WTC11 (cell line): ENCODE data around the gene DLGAP5.

Source experiments
- CREB1 ChIP-seq: sonication (generic); formaldehyde crosslinking; IDR thresholded peaks from 2 replicates; pipeline ENCODE4 v1.8.0; 2023; ENCODE audit warnings: mild to moderate bottlenecking, missing genetic modification reagents
- KAT7 ChIP-seq: sonication (generic); formaldehyde crosslinking; IDR thresholded peaks from 2 replicates; pipeline ENCODE4 v1.8.1; 2023; ENCODE audit warnings: missing genetic modification reagents, mild to moderate bottlenecking, borderline replicate concordance
- NFYB ChIP-seq: sonication (generic); formaldehyde crosslinking; conservative IDR thresholded peaks from 2 replicates; pipeline ENCODE4 v1.8.0; 2022; ENCODE audit warnings: low read depth, missing genetic modification reagents
- NR2C2 ChIP-seq: sonication (generic); formaldehyde crosslinking; IDR thresholded peaks from 2 replicates; pipeline ENCODE4 v1.8.0; 2022; ENCODE audit warnings: mild to moderate bottlenecking, missing genetic modification reagents
- NR3C1 ChIP-seq: sonication (generic); formaldehyde crosslinking; conservative IDR thresholded peaks from 2 replicates; pipeline ENCODE4 v1.8.1; 2023; ENCODE audit warnings: low read depth, mild to moderate bottlenecking, missing genetic modification reagents
- SP1 ChIP-seq: sonication (generic); formaldehyde crosslinking; conservative IDR thresholded peaks from 2 replicates; pipeline ENCODE4 v1.8.1; 2022; ENCODE audit warnings: missing genetic modification reagents
- TCF7 ChIP-seq: sonication (generic); formaldehyde crosslinking; IDR thresholded peaks from 2 replicates; pipeline ENCODE4 v1.8.0; 2022; ENCODE audit warnings: mild to moderate bottlenecking, low read depth, missing genetic modification reagents, moderate library complexity
- TEAD1 ChIP-seq: sonication (generic); formaldehyde crosslinking; IDR thresholded peaks from 2 replicates; pipeline ENCODE4 v1.8.0; 2022; ENCODE audit warnings: mild to moderate bottlenecking, missing genetic modification reagents
- TF ChIP-seq, protein P1 (sequence below): sonication (generic); formaldehyde crosslinking; IDR thresholded peaks from 2 replicates; pipeline ENCODE4 v1.8.0; 2022; ENCODE audit warnings: missing genetic modification reagents
- TF ChIP-seq, protein P2 (sequence below): fragments of 200-600 bp; IDR thresholded peaks from 2 replicates; pipeline ENCODE4 v1.8.0; 2022; ENCODE audit warnings: antibody characterized with exemption
- TF ChIP-seq, protein P3 (sequence below): sonication (generic); formaldehyde crosslinking; IDR thresholded peaks from 2 replicates; pipeline ENCODE4 v1.8.0; 2022; ENCODE audit warnings: mild to moderate bottlenecking, missing genetic modification reagents
- TF ChIP-seq, protein P4 (sequence below): sonication (generic); formaldehyde crosslinking; conservative IDR thresholded peaks from 2 replicates; pipeline ENCODE4 v1.8.1; 2022; ENCODE audit warnings: mild to moderate bottlenecking, missing genetic modification reagents
- TF ChIP-seq, protein P5 (sequence below): sonication (generic); formaldehyde crosslinking; IDR thresholded peaks from 2 replicates; pipeline ENCODE4 v1.8.1; 2023; ENCODE audit warnings: mild to moderate bottlenecking, missing genetic modification reagents
- TF ChIP-seq, protein P6 (sequence below): sonication (generic); formaldehyde crosslinking; IDR thresholded peaks from 2 replicates; pipeline ENCODE4 v1.8.0; 2022; ENCODE audit warnings: mild to moderate bottlenecking, missing genetic modification reagents

DNA sequence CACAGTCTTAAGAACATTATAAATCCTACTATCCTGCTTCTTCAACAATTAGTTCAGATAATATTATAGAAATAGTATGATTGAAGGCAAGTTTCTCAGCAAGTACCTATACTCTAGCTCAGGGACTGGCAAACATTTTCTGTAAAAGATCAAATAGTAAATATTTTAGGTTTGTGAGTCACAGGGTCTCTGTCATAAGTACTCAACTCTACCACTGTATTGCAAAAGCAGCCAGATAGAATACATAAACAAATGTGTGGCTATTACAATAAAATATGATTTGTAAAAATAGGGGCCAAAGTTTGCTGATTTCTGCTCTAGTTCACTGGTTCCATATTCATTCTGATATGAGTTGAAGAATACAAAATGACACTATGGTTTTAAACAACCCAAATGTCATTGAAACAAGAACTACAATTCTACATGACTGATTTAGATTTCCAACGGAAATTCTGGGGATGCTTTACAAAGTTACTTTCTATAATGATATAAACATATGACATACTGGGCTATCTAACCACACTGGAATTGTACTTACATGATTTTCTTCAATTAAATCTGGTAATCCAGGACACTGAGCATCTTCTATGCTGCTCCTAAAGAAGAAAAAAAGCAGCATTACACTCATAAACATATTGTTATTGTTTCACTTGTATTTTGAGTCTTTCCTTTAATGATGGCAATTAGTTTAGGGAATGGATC is 39.2 kb downstream of the DLGAP5 start:
- TF ChIP-seq, protein P1, sequence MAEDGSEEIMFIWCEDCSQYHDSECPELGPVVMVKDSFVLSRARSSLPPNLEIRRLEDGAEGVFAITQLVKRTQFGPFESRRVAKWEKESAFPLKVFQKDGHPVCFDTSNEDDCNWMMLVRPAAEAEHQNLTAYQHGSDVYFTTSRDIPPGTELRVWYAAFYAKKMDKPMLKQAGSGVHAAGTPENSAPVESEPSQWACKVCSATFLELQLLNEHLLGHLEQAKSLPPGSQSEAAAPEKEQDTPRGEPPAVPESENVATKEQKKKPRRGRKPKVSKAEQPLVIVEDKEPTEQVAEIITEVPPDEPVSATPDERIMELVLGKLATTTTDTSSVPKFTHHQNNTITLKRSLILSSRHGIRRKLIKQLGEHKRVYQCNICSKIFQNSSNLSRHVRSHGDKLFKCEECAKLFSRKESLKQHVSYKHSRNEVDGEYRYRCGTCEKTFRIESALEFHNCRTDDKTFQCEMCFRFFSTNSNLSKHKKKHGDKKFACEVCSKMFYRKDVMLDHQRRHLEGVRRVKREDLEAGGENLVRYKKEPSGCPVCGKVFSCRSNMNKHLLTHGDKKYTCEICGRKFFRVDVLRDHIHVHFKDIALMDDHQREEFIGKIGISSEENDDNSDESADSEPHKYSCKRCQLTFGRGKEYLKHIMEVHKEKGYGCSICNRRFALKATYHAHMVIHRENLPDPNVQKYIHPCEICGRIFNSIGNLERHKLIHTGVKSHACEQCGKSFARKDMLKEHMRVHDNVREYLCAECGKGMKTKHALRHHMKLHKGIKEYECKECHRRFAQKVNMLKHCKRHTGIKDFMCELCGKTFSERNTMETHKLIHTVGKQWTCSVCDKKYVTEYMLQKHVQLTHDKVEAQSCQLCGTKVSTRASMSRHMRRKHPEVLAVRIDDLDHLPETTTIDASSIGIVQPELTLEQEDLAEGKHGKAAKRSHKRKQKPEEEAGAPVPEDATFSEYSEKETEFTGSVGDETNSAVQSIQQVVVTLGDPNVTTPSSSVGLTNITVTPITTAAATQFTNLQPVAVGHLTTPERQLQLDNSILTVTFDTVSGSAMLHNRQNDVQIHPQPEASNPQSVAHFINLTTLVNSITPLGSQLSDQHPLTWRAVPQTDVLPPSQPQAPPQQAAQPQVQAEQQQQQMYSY (CRISPR knock-in tag) = no peak
- TF ChIP-seq, protein P2, sequence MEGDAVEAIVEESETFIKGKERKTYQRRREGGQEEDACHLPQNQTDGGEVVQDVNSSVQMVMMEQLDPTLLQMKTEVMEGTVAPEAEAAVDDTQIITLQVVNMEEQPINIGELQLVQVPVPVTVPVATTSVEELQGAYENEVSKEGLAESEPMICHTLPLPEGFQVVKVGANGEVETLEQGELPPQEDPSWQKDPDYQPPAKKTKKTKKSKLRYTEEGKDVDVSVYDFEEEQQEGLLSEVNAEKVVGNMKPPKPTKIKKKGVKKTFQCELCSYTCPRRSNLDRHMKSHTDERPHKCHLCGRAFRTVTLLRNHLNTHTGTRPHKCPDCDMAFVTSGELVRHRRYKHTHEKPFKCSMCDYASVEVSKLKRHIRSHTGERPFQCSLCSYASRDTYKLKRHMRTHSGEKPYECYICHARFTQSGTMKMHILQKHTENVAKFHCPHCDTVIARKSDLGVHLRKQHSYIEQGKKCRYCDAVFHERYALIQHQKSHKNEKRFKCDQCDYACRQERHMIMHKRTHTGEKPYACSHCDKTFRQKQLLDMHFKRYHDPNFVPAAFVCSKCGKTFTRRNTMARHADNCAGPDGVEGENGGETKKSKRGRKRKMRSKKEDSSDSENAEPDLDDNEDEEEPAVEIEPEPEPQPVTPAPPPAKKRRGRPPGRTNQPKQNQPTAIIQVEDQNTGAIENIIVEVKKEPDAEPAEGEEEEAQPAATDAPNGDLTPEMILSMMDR = no peak
- TF ChIP-seq NR2C2 (CRISPR knock-in tag) (no peak), CREB1 (CRISPR knock-in tag) (no peak), TEAD1 (CRISPR knock-in tag) (no peak), KAT7 (CRISPR knock-in tag) (no peak), NR3C1 (CRISPR knock-in tag) (no peak), SP1 (CRISPR knock-in tag) (no peak), TCF7 (CRISPR knock-in tag) (no peak), NFYB (CRISPR knock-in tag) (no peak)
- TF ChIP-seq, protein P3, sequence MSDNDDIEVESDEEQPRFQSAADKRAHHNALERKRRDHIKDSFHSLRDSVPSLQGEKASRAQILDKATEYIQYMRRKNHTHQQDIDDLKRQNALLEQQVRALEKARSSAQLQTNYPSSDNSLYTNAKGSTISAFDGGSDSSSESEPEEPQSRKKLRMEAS (CRISPR knock-in tag) = no peak
- TF ChIP-seq, protein P4, sequence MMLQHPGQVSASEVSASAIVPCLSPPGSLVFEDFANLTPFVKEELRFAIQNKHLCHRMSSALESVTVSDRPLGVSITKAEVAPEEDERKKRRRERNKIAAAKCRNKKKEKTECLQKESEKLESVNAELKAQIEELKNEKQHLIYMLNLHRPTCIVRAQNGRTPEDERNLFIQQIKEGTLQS = no peak
- TF ChIP-seq, protein P5, sequence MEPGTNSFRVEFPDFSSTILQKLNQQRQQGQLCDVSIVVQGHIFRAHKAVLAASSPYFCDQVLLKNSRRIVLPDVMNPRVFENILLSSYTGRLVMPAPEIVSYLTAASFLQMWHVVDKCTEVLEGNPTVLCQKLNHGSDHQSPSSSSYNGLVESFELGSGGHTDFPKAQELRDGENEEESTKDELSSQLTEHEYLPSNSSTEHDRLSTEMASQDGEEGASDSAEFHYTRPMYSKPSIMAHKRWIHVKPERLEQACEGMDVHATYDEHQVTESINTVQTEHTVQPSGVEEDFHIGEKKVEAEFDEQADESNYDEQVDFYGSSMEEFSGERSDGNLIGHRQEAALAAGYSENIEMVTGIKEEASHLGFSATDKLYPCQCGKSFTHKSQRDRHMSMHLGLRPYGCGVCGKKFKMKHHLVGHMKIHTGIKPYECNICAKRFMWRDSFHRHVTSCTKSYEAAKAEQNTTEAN = no peak
- TF ChIP-seq, protein P6, sequence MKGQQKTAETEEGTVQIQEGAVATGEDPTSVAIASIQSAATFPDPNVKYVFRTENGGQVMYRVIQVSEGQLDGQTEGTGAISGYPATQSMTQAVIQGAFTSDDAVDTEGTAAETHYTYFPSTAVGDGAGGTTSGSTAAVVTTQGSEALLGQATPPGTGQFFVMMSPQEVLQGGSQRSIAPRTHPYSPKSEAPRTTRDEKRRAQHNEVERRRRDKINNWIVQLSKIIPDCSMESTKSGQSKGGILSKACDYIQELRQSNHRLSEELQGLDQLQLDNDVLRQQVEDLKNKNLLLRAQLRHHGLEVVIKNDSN (CRISPR knock-in tag) = no peak
